HG03175 (cell line): ENCODE data around the gene INTS14.
"Not testable (repeated sequence)": the region's sequence is repeated elsewhere in the genome, so short reads cannot be mapped to it uniquely, and the experiment has no call there.

Experiments
- ATAC-seq: cut with Tn5 transposase; IDR thresholded peaks from one replicate; pipeline ENCODE4 v1.9.1; 2021; ENCODE audit warnings: mild to moderate bottlenecking, moderate library complexity; ENCODE audit not compliant: unreplicated experiment

INTS14 gene

DNA sequence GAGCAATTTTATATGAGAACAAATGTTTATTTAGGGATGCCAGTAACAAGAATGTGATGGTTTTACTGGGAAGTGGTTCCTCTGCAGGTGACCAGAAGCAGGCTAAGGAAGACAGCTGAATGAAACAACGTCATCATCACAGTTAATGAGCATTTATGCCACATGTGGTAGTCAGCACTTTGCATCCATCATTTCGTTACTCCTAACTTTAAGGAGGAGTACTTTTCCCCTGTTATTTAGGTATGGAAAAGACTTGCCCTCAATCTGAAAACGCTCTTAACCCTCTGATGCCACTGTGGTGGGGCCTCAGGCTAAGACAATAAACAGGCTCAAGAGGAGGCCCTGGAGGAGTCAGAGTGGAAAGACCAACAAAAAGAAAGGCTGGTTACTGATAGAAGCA is 31.2 kb downstream of the INTS14 start:
- no peak for ATAC-seq

DNA sequence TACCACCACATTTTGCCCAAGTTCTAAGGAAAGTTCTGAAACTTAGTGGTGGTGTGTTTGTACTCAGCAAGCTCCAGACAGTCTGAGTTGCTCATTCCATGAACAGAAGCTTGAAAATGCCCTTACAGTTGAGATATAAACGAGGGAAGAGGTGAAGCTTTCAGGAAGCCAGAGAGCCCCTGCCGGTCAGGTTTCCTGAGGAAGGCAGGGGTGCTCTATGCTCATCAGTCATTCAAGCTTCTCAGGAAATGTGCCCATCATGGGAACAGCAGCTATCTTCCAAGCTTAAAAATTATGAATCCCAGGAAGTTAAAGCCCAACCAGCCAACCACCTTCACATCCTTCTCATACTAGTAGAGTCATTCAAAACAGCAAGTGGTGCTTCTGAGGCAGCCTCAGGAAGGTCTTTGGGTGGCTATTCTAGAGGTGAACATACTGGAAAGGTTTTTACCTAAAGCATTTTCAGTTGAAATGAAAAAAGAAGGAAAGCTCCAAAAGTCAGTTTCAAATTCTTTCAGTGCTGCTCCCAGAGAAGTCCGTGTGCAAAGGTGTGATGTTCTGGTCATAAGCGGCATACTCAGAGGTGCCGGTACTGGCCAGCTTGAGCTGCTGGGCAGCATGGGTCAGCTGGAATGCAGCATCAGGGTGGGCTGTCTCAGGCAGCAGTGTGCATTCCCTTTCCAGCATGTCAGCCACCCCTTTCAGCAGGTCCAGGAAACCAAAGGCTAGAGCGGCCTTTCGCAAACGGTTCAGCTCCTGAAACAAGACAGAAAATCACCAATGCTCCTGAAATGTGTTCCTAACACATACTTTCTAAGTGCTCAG is 31.8 kb downstream of the INTS14 start:
- ATAC-seq = no peak

DNA sequence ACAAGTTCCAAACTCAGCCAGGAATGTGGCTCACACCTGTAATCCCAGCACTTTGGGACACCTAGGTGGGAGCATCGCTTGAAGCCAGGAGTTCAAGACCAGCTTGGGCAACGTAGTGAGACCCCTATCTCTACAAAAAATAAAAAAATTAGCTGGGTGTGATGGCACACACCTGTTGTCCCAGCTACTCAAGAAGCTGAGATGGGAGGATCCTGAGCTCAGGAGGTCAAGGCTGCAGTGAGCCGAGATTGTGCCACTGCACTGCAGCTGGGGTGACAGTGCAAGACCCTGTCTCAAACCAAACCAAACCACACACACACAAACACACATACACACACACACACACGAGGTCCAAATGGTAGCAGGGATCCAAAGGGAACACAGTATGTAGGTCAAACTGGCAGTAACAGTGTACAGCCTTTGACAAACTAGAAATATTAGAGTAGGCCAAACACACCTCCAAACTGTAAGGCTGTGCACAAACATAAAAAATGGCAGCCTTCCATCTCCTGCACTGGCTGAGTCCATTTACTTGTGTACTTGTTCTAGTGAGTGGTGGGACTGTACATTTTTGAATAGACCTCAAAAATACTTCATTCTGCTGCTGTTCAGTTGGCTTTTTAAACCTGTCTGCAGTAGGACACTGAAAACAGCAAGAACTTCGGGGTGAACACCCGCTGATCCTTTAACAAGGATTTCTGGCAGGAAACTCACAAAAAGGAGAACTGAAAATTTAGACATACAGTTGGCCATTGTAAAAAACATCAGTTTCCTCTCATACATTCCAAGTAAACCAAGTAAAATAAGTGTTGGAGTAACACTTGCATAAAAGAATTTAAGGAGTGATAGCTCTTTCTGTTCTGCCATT is 33.6 kb downstream of the INTS14 start:
- ATAC-seq = no peak

DNA sequence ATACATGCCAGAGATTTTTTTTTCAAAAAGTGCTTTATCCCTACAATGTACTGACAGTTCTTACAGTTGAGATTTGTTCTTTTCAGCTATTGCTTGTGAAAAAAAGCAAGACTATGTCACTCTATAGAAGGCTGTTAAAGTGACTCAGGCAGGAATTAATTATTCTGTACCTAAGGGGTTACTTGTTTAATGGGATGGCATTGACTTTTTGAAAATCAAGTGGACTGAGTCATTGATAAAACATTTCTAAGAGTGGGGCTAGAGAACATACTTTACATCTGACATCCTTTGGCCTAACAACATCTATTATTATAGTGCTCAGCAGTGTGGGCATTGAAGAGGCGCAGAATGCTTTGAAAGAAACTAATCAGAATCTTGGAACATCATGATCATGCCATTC is 34.3 kb downstream of the INTS14 start:
- ATAC-seq = no peak

DNA sequence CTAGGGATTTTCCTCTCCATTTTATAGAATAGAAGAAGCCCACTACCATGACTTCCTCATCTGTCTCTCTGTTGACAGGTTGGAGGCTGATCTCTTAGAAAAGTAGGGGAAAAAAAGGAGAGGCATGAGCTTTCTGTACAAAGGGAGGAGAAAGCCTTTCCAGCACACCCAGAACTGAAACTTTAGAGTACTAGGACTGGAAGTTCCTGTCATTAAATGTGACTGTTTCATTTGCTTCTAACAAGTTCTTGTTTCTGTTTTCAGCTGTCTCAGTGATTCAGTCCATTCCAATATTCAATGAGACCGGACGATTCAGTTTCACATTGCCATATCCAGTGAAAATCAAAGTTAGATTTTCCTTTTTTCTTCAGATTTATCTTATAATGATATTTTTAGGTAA is 39.0 kb downstream of the INTS14 start:
- no peak for ATAC-seq

DNA sequence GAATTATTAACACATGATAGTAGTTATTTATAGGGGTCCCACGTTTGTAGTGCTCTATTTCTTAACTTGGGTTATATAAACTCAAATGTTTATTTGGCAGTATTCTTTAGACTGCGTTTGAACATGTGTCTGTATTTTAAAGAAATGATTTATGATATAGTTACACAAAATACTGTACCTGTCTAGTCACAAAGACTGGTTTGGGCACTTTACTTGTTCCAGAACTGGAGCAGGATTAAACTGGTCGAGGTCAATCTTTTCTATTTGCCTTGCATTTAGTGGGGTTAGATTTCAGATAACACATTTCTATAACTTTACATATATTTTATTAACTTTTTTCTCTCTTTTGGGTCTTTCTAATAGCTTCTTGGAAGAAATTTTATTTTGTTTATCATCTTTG is 41.2 kb downstream of the INTS14 start:
- no peak for ATAC-seq

DNA sequence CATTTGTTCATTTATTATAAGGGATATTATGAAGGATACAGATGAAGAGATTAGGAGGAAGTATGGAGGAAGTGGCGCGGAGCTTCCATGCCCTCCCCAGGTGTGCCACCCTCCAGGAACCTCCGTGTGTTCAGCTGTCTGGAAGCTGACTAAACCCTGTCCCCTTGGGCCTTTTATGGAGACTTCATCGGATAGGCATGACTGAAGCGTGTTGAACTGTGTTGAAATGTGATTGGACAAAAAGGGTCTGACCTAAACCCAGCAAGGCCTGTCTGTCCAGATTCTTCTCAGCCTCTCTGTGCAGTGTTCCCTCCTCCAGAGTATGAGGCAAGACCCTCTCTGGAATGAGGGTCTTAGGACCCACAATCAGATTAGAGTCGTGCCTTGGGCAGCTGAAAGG is 49.0 kb downstream of the INTS14 start:
- ATAC-seq = no peak

DNA sequence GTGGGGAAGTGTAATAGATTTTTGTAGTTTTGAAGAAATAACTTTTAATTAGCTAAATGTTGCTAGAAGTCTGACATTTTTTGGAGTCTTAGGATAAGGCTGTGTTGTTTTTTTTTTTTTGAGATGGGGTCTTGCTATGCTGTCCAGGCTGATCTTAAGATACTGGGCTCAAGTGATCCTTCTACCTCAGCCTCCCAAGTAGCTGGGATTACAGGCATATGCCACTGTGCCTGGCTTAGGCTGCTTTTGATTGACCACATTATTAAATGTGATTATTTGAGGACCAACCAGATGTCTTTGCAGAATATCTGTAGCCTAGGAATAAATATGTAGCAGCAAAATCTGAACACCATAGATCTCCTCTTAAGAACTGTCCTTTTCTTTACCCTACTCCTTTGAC is 51.0 kb downstream of the INTS14 start:
- ATAC-seq = no peak

DNA sequence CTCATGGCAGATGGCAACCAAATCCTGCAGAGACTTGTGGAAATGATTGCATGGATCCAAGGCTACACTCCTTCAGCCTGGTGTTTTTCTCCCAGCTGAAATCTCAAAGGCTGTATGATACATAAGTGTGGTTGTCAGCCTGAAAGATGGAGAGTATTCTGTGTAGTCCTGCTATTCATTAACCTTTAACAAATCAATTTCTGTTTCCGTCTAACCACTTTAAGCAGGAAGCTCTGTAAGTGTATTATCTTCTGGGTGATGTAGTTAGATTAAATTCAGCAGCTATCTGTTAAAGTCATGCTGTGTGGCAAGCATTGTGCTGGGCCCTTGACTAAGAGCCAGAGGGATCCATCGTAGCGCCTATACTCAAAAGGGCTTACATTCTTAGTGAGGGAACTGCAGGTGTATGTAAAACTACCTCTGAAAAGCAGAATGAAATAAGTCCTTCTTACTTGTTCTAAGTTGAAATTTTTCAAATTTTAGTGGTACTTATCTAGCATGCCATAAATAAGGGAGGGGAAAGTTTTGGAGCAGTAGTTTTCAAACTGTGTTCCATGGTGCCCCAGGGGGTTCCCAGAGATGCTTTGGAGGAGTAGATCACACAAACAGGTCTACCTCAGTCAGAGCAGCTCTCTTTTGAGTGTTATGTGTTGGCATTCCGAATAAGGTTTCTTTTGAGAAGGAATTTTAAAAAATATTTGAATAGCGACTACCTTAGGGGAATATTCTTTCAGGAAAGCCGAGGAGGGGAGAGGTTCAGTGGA is 51.8 kb downstream of the INTS14 start:
- no peak for ATAC-seq

DNA sequence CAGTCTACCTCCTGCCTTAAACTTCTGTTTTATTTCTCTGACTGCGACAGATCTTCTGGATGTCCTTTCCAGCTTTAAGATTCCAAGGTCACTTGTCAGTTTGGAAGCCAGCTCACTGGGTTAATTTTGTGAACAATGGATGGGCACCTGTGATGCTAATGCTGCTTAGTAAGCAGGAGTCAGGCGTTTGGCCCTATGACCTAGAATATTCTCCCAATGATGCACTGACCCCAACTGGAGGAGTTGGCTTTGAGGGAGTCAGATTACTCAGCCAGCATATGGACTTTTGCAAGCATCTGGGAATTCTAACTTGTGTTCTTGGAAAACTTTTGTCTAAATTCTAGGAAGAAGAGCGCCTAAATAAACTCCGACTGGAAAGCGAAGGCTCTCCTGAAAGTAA is 52.6 kb downstream of the INTS14 start:
- no peak for ATAC-seq

DNA sequence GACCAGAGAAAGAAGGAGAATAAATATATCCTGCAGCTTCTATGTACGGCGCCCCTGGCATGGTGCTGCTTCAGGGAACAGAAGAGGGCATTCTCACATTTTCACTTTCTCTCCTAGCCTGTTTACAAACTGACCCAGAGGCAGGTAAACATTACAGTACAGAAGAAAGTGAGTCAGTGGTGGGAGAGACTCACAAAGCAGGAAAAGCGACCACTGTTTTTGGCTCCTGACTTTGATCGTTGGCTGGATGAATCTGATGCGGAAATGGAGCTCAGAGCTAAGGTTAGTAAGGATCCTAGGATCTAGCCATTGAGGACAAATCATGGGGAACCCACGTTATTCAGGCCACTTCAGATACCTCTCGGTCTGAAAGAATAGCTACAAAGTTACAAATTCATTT is 54.3 kb downstream of the INTS14 start:
- no peak for ATAC-seq

DNA sequence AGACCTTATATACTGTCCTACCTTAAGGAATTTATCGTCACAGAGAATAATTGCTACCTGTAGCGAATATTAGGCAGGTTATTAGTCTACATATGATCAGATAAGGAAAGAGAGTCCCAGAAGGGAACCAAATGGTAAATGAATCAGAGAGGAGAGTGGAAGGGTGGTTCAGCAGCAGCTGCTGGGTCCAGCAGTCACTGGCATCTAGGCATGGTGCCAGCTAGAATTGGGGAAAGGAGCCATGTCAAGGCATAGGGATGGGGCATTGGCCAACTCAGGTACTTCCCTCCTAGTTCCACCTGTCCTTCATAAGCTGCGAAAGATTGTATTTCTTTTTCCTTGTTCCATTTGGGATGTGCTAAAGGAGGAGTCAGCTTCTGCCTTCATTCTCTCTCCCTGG is 57.2 kb downstream of the INTS14 start:
- ATAC-seq = no peak

DNA sequence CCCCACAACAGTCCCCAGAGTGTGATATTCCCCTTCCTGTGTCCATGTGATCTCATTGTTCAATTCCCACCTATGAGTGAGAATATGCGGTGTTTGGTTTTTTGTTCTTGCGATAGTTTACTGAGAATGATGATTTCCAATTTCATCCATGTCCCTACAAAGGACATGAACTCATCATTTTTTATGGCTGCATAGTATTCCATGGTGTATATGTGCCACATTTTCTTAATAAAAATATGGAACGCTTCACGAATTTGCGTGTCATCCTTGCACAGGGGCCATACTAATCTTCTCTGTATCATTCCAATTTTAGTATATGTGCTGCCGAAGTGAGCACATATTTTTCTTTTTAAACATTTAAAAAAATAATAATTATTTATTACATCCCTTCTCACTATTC is 58.1 kb downstream of the INTS14 start:
- ATAC-seq = not testable (repeated sequence)

DNA sequence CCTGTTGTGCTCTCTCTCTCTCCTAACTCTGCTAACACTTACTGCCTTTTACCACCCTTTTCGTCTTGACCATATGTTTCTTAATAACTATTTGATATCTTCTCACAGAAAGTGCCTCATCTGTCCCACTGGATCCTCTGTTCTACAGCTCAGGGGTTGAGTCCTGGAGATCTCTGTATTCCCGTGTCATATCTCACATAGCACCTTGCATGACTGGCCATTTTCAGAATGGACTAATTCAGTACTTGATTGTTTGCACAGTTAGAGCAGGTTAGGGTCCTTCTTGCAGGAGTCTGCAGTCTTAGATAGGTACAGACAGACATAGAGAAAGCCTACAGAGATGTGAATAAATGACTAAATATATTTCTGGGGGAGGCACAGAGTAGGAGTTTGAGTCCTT is 59.7 kb downstream of the INTS14 start:
- no peak for ATAC-seq

DNA sequence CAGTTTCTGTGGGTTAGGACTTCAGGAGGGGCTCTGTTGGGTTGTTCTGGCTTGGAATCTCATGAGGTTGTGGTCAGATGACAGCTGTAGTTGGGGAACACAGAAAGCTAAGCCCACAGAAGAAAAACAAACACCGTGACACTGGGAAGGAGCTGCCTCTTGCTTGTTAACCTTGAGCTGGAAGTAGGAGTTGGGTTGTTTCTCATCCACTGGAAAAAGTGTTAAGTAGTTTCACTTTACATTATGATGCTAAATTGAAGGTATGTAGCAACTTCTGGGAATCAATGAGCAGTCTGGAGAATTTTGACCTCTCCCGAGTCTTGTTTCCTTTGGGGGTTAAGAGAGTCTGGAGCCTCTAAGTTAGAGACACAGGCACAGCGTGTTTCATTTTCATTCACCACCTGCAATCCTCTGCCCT is 60.2 kb downstream of the INTS14 start:
- no peak for ATAC-seq

DNA sequence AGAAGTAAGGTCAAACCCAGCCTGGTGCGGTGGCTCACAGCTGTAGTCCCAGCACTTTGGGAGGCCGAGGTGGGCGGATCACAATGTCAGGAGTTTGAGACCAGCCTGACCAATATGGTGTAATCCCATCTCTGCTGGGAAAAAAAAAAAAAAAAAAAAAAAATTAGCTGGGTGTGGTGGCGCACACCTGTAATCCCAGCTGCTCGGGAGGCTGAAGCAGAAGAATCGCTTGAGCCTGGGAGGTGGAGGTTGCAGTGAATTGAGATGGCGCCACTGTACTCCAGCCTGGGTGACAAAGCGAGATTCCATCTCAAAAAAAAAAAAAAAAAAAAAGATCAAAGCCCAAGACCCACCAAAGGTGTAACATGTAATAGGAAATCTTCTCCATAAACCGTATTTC is 61.6 kb downstream of the INTS14 start:
- not testable (repeated sequence) for ATAC-seq

DNA sequence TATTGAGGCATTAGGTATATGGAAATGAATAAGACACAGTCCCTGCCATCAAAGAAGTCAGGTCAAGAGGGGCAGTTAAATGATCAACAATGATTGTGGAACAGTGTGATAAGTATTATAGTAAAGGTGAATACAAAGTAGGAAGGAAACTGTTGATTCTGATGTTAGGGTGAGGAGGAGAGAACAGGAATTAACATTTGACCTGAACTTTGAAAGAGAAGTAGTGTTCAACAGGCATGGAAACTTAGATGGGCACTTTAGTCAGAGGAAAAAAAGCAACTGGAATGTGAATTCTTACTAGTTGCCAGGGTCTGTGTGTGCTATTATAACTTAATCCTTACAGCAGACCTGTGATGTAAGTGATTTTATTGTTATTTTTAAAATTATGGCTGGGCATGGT is 63.1 kb downstream of the INTS14 start:
- ATAC-seq = no peak

DNA sequence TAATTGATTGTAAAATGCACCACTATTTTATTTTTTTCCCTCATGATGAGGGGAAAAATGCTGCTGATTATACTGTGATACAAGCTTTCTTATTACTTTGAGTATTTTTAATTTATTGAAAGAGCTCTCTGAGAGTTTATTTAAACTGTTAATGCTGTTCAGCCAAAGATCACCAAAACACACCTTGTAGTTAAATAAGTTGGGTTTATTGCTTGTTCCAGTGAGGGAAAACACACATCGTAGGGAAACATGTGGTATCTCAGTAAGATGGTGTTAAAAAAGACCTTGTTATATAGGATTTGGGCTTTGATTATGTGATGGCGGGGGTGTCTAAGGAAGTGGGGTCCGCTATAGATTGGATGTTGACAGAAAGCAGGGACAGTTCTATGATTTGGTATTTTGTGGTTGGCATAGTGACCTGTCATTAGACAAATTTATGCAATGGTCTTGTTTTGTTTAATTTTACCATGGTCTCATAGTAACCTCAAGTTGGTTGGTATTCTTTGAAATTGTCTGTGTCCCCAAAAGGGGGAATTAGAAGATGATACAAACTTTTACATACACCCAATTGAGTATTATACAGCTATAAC is 69.6 kb downstream of the INTS14 start:
- no peak for ATAC-seq

DNA sequence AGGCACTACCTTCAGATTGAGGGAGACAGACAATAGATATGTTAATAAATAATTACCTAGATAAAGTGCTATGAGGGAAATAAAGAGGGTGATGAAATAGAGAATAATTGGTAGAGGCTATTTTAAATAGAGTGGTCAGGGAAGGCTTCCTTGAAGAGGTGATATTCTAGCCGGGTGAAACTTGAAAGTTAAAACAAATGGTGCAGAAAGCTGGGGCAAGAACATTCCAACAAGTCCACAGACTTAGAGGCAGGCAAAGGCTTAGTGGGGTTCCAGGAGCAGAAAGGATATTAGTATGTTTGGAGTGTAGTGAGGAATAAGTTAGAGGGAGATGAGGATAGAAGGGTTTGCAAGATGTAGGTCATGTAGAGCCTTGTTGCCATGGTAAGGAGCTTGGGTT is 70.6 kb downstream of the INTS14 start:
- ATAC-seq = no peak

DNA sequence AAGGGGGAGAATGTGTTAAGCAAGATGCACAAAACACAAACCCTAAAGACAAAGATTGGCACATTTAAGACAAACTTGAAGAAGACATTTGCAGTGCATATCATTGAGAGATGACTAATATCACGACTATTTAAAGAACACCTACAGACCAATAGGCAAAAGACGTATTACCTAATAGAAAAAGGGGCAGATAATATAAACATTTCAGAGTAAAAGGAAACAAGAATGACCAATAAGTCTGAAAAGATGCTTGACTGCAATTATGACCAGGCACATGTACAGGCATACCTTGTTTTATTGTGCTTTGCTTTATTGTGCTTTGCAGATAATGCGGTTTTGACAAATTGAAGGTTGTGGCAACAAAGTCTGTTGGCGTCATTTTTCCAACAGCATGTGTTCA is 75.7 kb downstream of the INTS14 start:
- no peak for ATAC-seq
